ENCODE results near the gene CSNK1E. TPM values are rescaled to one million over a fixed set of nuclear protein-coding genes. Genes with fewer than 3 reads are reported as not detected.

The CSNK1E gene
- total RNA-seq, 1 experiment from 2014 or later: 196 TPM

GRCh38 chr22:38325587-38325986, 8.4 kb upstream of the CSNK1E start:
- Histone ChIP-seq H3K4me1 (ENCODE audit: insufficient read depth, low read length, poor library complexity, severe bottlenecking) (no peaks in the 10 kb centered on the region), H3K36me3 (ENCODE audit: insufficient read depth, low read length, poor library complexity, severe bottlenecking) (no peaks in the 10 kb centered on the region), H3K27ac (ENCODE audit: low read depth, low read length, poor library complexity, severe bottlenecking) (no peak overlapping the region), H3K4me3 (ENCODE audit: low read depth, low read length, poor library complexity, severe bottlenecking) (no peak overlapping the region), H3K9me3 (ENCODE audit: low read depth, low read length, poor library complexity, severe bottlenecking) (no peaks in the 10 kb centered on the region), H3K27me3 (replicated peaks; ENCODE audit: insufficient read depth, low read depth, low read length, poor library complexity) (no peaks in the 10 kb centered on the region)
- BruUV-seq (replicated peaks): no TSS peak
- TF ChIP-seq CTCF (conservative IDR thresholded peaks at IDR 0.05; ENCODE audit: low read depth, low read length) (no peak), EZH2 (IDR thresholded peaks at IDR 0.05; ENCODE audit: borderline replicate concordance, low read depth, low read length, poor library complexity, severe bottlenecking) (no peak)
- POLR2A ChIA-PET (ENCODE audit: low non-redundant PET): no interaction called here
- DNase-seq (ENCODE audit: low spot score): no peak
- intact Hi-C loops (cut with micrococcal nuclease; ENCODE audit: unreplicated experiment): no loop called here
- CTCF ChIA-PET: interaction anchor here (0.6 to 0.9 kb wide), 2 partner anchors 15 to 20 kb away, joined by 3 to 4 read pairs; no protein-coding TSS in a partner anchor

GRCh38 chr22:38320605-38321402, 3.6 kb upstream of the CSNK1E start:
- CTCF ChIA-PET: no interaction called here

More at GRCh38 chr22:38320605-38321402, 3.6 kb upstream of the CSNK1E start:
- intact Hi-C loops (cut with micrococcal nuclease; ENCODE audit: unreplicated experiment): no loop called here
- POLR2A ChIA-PET (ENCODE audit: low non-redundant PET): no interaction called here
- TF ChIP-seq EZH2 (IDR thresholded peaks at IDR 0.05; ENCODE audit: borderline replicate concordance, low read depth, low read length, poor library complexity, severe bottlenecking): no peak
- no peak for TF ChIP-seq CTCF (conservative IDR thresholded peaks at IDR 0.05; ENCODE audit: low read depth, low read length)
- no peak for DNase-seq (ENCODE audit: low spot score)
- H3K4me3 ChIP-seq (ENCODE audit: low read depth, low read length, poor library complexity, severe bottlenecking): no peak overlapping the region
- no peaks in the 10 kb centered on the region for H3K27me3 ChIP-seq (replicated peaks; ENCODE audit: insufficient read depth, low read depth, low read length, poor library complexity)
- no peaks in the 10 kb centered on the region for H3K36me3 ChIP-seq (ENCODE audit: insufficient read depth, low read length, poor library complexity, severe bottlenecking)
- H3K4me1 ChIP-seq (ENCODE audit: insufficient read depth, low read length, poor library complexity, severe bottlenecking): peaks cover 15% of the 10 kb centered on the region
- BruUV-seq (replicated peaks): no TSS peak
- H3K9me3 ChIP-seq (ENCODE audit: low read depth, low read length, poor library complexity, severe bottlenecking): no peaks in the 10 kb centered on the region
- no peak overlapping the region for H3K27ac ChIP-seq (ENCODE audit: low read depth, low read length, poor library complexity, severe bottlenecking)
